ENCODE results near the gene BCKDK. TPM values are rescaled to one million over a fixed set of nuclear protein-coding genes. Genes with fewer than 3 reads are reported as not detected.

The BCKDK gene
- total RNA-seq, 3 donors from 2014 or later (not counting 1 experiment from before 2014, with no cell fraction given) = 9.9 to 16.3 (median 12.1) TPM

DNA sequence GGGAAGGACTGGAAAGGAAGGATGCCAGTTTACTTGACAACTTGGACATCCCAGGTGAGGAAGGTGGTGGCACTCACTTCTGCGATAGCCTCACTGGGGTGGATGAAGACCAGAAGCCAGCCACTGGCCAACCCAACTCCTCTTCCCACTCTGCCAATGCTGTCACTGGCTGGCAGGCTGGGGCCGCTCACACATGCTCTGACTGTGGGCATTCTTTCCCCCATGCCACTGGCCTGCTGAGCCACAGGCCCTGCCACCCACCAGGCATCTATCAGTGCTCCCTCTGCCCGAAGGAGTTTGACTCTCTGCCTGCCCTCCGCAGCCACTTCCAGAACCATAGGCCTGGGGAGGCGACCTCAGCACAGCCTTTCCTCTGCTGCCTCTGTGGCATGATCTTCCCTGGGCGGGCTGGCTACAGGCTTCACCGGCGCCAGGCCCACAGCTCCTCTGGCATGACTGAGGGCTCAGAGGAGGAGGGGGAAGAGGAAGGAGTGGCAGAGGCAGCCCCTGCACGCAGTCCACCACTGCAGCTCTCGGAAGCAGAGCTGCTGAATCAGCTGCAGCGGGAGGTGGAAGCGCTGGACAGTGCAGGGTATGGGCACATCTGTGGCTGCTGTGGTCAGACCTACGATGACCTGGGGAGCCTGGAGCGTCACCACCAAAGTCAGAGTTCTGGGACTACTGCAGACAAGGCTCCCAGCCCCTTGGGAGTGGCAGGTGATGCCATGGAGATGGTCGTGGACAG is 29.4 kb upstream of the BCKDK start:
- Mint-ChIP-seq H3K4me1 (peaks cover 41 to 63% of the 10 kb centered on the region in 2 donors), H3K4me3 (peak overlapping the region; percentile 25), H3K27me3 (ENCODE audit: low read depth in 2 of 2) (no peaks in the 10 kb centered on the region), H3K9me3 (no peaks in the 10 kb centered on the region), H3K36me3 (peaks cover 7% of the 10 kb centered on the region), H3K27ac (peak overlapping the region; percentile 46 to 65)
- no peak for DNase-seq
- ATAC-seq = no peak
- no peak for TF ChIP-seq CTCF (IDR thresholded peaks at IDR 0.05)
- Histone ChIP-seq H3K27me3 (ENCODE audit: control insufficient read depth, insufficient read depth, low read length) (no peaks in the 10 kb centered on the region), H3K27ac (ENCODE audit: low read length) (no peak overlapping the region), H3K36me3 (ENCODE audit: control insufficient read depth, insufficient read depth, low read length) (peaks cover 67% of the 10 kb centered on the region), H3K9me3 (ENCODE audit: control insufficient read depth, insufficient read depth, low read length) (no peaks in the 10 kb centered on the region), H3K4me3 (ENCODE audit: low read length) (no peak overlapping the region), H3K4me1 (ENCODE audit: control insufficient read depth, insufficient read depth, low read length) (peaks cover 46% of the 10 kb centered on the region)
- 93% methylated on average over 15 of the region's 15 CpGs for WGBS (ENCODE audit: insufficient coverage)
- intact Hi-C loops (cut with micrococcal nuclease) = no loop called here

GRCh38 chr16:31079342-31079944 is 28.7 kb upstream of the BCKDK start:
- ATAC-seq (peak in 2 of 3 donors; percentile 37 to 78), DNase-seq (no peak)
- H3K4me1 ChIP-seq (ENCODE audit: control insufficient read depth, insufficient read depth, low read length) = peaks cover 46% of the 10 kb centered on the region
- Mint-ChIP-seq H3K36me3 (peaks cover 7% of the 10 kb centered on the region), H3K27me3 (ENCODE audit: low read depth in 2 of 2) (no peaks in the 10 kb centered on the region), H3K4me1 (peaks cover 39 to 60% of the 10 kb centered on the region in 2 donors), H3K27ac (peak overlapping the region in 1 of 2 donors; percentile 65), H3K4me3 (peak overlapping the region; percentile 53), H3K9me3 (no peaks in the 10 kb centered on the region)
- H3K27ac ChIP-seq (ENCODE audit: low read length) = no peak overlapping the region
- no peak overlapping the region for H3K4me3 ChIP-seq (ENCODE audit: low read length)
- no peaks in the 10 kb centered on the region for H3K9me3 ChIP-seq (ENCODE audit: control insufficient read depth, insufficient read depth, low read length)
- no peaks in the 10 kb centered on the region for H3K27me3 ChIP-seq (ENCODE audit: control insufficient read depth, insufficient read depth, low read length)
- 74% methylated on average over 13 of the region's 13 CpGs for WGBS (ENCODE audit: insufficient coverage)
- H3K36me3 ChIP-seq (ENCODE audit: control insufficient read depth, insufficient read depth, low read length) = peaks cover 74% of the 10 kb centered on the region
- TF ChIP-seq CTCF (IDR thresholded peaks at IDR 0.05) = no peak
- intact Hi-C loops (cut with micrococcal nuclease) = no loop called here

DNA sequence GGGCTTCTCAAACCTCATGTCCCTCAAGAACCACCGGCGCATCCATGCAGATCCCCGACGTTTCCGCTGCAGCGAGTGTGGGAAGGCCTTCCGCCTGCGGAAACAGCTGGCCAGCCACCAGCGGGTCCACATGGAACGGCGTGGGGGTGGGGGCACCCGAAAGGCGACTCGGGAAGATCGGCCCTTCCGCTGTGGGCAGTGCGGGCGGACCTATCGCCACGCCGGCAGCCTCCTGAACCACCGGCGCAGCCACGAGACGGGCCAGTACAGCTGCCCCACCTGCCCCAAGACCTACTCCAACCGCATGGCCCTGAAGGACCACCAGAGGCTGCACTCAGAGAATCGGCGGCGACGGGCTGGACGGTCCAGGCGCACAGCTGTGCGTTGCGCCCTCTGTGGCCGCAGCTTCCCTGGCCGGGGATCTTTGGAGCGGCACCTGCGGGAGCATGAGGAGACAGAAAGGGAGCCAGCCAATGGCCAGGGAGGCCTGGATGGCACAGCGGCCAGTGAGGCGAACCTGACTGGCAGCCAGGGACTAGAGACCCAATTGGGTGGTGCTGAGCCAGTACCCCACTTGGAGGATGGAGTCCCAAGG is 28.1 kb upstream of the BCKDK start:
- H3K36me3 ChIP-seq (ENCODE audit: control insufficient read depth, insufficient read depth, low read length) = peaks cover 80% of the 10 kb centered on the region
- 98% methylated on average over 40 of the region's 40 CpGs for WGBS (ENCODE audit: insufficient coverage)
- ATAC-seq (no peak), DNase-seq (no peak)
- TF ChIP-seq CTCF (IDR thresholded peaks at IDR 0.05) = no peak
- no peak overlapping the region for H3K4me3 ChIP-seq (ENCODE audit: low read length)
- peaks cover 32 to 53% of the 10 kb centered on the region in 2 donors for H3K4me1 Mint-ChIP-seq
- H3K36me3 Mint-ChIP-seq = peaks cover 7% of the 10 kb centered on the region
- peaks cover 39% of the 10 kb centered on the region for H3K4me1 ChIP-seq (ENCODE audit: control insufficient read depth, insufficient read depth, low read length)
- H3K27me3 Mint-ChIP-seq (ENCODE audit: low read depth in 2 of 2) = no peaks in the 10 kb centered on the region
- no peaks in the 10 kb centered on the region for H3K9me3 ChIP-seq (ENCODE audit: control insufficient read depth, insufficient read depth, low read length)
- intact Hi-C loops (cut with micrococcal nuclease) = no loop called here
- H3K9me3 Mint-ChIP-seq = no peaks in the 10 kb centered on the region
- no peak overlapping the region for H3K27ac ChIP-seq (ENCODE audit: low read length)
- no peaks in the 10 kb centered on the region for H3K27me3 ChIP-seq (ENCODE audit: control insufficient read depth, insufficient read depth, low read length)
- peak overlapping the region in 1 of 2 donors; percentile 65 for H3K27ac Mint-ChIP-seq
- no peak overlapping the region for H3K4me3 Mint-ChIP-seq

All from natural killer cell (primary cell).